NCI-H1436 treated with DMSO at 0.1 percent for 48 hours (cell line): ENCODE data around the gene FOXC2.

Experiments
- DNase-seq: peaks from one replicate; lab custom pipeline; 2025; lab: John Stamatoyannopoulos, UW

Gene FOXC2

DNA sequence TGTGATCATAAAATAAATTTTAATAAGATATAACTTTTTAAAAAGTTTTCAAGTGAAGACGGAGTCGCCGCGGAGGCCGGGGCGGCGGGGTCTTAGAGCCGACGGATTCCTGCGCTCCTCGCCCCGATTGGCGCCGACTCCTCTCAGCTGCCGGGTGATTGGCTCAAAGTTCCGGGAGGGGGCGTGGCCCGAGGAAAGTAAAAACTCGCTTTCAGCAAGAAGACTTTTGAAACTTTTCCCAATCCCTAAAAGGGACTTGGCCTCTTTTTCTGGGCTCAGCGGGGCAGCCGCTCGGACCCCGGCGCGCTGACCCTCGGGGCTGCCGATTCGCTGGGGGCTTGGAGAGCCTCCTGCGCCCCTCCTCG, at the start of gene FOXC2:
Gene FOXC2, plus strand, starts transcription at position 229 of the 365 bp plus-strand sequence. CDS start 507 bp downstream, outside the sequence.
- DNase-seq = no peak

DNA sequence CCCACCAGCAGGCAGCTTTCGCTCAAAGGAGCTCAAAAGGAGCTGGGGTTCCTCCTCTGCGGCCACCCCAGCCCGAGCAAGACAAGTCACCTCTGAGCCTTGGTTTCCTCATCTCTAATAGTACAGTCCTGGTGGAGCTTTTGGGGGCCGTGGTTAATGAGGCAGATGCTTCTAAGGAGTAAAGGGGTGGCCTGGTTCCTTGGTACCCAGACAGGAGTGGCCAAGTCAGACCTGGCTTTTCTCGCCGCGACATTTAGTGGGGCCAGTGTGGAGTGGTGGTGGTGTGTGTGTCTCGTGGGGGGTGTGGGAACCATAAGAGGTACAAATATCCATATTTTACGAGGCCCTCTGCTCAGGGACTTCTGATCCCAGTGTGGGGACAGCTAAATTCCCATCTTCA, 49.6 kb upstream of the FOXC2 start:
- no peak for DNase-seq

DNA sequence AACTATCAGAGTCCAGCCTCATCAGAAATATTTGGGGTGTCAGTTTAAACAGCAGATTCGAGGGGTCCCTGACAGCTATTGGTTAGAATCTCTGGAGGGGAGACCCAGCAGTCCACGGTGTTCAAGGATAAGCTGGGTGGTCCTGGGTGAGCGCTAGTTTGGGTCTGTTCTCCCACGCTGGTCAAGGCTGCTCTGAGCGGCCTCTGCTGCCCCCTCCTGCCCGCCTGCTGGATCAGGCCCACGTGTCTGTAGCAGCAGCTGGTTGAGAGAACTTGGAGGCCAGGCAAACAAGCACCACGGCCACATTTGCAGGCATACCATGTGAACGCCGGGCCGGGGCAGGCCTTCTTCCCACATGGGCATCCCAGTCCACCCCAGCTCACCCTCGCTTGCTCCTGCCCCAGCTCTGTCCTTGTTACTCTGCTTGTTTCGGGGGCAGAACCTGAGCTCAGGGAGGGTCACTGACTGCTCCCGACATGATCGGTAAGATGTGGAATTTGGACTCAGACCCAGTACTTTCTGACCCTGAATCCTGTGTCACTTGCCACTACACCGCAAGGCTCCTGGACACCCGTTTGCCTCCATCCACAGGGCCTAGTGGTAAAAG, 48.9 kb upstream of the FOXC2 start:
- DNase-seq = no peak

DNA sequence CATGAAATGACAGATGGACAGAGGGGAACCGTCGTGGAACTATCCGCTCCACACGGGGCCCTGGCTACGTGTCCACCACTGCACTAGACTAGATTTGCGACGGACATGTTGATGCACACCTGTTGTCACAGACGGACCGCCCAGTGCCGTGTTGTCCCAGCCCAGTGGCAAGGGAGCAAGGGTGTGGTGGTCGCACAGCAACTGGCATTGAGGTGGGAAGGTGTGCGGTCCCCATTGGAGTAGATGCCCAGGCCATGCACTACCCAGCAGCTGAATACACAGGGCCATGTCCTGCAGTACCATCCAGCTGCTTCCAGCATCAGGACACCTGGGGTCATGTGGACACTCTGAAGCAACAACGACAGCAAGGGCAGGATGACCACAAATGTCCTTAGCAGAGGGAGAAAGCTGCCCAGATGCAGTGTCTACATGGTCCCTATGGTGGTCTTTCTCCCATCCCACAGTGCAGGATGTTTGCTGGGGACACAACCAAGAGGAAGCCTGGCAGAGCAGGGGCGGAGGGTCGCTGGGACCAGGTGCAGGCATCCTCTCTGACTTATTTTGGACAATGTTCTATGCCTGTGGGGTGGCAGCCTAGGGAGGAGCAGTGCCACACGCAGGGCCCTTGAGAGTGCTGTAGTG, 47.5 kb upstream of the FOXC2 start:
- no peak for DNase-seq

DNA sequence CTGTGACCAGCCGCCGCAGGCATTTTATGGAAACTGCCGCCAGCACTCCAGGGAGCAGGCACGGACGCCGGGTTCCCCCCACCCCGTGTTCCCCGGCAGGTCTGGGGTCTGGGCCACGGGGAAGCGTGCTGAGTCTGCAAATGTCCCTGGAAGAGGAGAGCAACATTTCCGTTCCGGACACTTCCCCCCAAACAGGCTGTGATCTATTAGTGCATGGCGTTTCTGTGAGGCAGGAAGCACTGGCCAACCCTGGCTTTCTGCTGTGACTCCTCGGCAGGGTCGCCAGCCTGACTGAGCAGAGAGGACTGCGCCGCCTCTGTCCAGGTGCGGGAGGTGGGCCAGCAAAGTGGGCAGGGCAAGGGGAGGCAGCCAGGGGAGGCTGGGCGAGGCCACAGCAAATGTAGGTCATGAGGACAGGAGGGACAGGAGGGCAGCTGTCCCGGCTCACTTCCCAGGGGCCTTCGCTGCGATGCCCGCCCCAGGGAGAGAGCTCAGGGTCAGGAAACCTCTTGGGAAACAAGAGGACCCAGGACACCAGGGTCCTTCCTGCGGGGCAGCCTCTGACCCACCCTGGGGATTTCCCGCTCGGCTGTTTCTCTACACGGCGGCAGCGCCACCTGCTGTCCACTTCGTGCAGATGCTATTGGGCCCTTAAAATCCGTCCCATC, 46.8 kb upstream of the FOXC2 start:
- DNase-seq = no peak

DNA sequence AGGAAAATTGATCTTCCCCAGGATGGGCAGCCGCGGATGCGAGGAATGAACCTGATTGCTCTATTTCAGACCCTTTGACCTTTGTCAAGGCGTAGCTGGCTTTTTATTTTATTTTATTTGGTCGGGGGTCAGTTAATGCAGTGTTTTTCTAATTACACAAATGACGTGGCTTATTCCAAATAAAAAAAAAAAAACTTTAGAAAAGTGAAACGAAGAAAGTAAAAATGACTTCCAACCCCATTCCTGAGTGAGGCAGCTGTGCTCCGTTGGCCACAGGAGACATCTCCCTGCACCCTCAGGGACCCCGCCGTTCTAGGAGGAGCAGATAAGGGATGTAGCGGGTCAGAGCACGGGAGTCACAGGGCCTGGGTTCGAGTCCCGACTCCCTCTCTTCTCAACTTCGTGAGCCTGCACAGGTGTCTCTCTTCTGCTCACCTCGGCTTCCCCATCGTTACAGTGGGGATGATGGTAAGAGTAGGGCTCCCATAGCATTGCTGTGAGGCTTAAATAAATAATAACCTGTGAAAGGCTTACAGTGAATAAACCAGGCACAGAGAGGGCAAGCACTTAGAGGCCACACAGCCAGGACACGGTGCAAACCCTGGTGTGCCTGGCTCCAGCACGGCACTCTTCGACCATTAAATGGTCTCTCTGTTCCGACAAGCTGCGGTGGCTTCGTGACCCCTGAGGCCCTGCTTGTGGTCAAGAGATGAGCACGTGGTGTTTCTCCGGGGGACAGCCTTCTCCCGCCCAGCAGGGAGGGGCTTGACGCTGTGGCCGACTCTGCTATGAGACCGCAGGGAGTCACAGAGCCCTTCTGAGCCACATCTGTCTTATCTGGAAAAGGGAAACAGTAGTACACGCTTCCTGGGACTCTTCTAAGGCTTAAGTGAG, 46.1 kb upstream of the FOXC2 start:
- DNase-seq = no peak

DNA sequence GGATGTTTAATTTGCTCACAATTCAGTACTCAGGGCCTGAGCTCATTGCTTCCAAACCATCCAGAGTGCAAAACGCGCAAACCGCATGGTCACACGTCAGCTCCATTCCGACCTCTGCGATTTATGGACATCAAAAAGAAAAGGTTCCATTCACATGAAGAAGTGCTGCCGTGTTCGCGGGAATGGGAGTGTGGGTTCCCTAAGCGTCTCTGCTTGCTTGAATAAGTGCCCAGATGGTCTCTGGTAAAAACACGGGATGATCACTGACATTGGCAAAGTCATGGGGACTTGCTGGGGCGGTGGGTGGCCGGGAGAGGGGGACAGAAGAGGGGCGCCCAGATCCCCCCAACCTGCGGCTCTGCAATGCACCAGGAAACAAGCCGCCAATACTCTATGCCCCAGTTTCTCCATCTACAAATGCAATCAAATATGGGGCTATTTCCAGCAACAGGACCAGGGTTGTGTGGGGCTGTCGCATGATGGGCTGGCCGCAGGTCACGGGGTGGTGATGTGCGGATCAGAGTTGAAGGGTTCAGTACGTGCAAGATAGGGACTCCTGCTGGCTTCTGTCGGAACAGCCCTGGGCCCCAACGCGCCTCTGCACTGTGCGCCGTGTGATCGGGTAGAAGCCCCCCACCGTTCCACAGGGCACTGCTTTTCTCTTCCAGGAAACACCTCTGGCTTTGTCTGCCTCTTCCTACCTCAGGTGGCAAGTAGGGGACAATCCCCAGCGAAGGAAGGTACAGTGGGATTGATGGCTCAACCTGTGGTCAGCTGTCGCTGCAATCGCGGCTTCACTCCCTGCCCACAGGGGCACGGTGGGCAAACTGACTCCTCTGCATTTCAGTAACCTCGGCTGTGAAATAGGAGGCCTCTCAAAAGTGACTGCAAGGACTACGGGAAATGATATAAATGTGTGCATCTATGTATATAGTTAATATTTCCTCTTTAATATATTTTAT, 45.1 kb upstream of the FOXC2 start:
- no peak for DNase-seq

DNA sequence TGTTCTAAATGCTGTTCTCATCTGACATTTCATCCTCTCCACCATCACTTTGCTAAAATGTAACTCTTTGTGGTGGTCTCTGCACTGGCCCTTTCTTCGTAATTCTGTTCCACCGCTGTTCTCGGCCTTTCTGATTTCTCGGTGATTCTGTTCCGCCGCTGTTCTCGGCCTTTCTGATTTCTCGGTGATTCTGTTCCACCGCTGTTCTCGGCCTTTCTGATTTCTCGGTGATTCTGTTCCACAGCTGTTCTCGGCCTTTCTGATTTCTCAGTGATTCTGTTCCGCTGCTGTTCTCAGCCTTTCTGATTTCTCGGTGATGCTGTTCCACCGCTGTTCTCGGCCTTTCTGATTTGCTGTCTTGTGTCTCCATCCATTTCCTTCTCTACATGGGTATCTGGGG, 44.0 kb upstream of the FOXC2 start:
- DNase-seq = no peak

DNA sequence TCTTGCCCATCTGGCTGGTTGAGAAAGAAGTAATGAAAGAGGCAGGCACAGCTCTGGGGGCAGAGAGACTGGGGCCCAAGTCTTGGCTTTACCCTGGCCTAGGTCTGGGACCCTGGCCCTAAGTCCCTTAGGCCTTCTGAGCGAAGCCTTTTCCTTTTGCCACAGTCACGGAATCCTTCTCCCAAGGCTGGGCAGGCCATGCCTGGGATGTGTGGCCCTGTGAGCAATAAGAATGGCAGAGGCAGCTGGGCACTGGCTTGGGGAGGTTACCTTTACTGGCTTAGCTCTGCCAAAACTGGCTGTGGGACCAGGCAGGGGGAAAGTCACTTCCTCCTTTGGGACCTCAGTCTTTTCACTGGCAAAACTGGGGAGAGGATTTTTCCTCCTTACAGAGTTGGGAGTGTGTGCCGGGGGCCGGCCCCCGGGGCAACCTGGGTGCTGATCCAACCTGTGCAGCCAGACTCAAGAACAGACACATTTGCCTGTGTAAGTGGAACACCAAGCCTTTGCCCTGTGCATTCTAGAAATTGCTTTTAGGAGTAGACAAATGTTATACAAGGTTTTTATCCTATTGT, 43.4 kb upstream of the FOXC2 start:
- DNase-seq = no peak

DNA sequence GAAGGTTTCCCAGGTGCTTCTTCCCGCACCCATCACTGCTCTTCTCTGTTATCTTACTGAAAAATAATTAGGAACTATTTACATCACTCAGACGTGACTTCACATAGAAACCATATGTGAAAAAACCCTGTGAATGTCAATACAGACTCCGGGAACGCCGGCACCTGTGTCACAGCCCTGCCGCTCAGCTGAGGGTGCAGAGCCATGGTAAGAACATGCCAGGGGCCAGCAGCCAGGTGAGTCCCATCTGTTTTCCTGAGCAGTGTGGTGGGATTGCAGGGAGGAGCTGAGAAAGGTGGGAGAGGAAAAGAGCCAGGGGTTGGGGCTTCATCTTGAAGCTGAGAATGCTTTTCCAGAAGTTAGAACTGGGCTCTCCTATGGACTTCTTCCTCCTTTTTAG, 42.6 kb upstream of the FOXC2 start:
- no peak for DNase-seq

DNA sequence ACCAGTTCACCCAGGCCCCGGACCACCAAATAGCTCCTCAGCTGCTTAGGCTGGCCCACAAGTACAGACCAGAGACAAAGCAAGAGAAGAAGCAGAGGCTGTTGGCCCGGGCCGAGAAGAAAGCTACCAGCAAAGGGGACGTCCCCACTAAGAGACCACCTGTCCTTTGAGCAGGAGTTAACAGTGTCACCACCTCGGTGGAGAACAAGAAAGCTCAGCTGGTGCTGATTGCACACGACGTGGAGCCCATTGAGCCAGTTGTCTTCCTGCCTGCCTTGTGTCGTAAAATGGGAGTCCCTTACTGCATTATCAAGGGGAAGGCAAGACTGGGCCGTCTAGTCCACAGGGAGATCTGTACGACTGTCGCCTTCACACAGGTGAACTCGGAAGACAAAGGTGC, 40.9 kb upstream of the FOXC2 start:
- DNase-seq = no peak

DNA sequence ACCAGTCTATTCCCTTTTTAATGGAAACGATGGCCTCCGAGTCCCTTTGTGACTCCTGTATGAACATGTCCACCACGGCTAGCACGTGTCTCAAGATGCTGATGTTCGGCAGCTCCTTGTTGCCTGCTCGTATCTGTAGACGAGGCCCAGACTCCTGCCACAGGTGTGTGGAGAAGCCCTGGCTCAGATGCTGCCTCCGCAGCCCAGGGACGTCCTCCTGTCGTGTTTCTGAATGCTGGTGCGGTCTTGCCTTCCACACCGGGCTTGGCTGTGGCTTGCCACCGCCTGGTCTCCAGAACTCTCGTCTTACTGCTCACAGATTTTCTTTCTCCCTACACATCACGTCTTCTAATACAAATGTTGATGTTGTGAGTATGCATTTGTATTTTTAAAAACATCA, 39.3 kb upstream of the FOXC2 start:
- no peak for DNase-seq

DNA sequence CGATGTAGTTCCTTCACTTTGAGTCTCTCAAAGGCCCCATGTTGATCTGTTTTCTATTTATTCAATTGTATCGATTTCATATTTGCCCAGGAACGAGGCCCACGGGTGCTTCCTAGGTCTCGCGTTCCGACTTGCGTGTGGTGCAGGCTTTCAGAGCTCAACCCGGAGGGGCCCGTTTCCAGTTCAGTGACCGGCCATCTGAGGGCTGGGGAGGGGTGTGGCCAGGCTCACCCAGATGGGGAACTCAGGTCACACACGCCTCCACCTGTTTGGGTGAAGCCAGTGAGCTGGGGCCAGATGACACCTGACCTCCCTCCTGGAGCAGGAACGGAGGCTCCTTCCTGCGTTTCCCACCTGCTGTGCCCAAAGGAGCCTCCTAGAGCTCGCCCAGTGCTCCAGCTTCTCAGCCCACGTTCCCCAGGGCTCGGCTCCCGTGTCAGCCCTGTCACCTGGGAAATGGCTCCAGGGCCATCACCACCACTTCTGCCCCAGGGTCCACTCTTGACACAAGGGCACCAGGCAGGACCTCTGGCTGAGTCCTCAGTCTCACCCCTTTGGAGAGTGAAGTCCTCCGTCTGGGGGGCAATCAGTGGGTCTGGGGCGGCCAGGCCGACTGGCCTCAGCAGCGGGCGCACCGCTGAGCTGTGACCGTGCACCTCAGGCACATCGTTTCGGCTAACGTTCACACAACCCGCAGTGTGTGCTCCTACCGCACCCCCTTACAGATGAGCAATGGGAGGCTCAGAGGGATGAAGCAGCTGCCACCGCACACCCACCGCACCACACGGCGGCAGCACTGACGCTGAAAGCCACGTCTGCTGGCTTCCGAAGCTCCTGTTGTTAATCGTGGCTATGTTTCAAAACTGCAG, 38.3 kb upstream of the FOXC2 start:
- DNase-seq = no peak

DNA sequence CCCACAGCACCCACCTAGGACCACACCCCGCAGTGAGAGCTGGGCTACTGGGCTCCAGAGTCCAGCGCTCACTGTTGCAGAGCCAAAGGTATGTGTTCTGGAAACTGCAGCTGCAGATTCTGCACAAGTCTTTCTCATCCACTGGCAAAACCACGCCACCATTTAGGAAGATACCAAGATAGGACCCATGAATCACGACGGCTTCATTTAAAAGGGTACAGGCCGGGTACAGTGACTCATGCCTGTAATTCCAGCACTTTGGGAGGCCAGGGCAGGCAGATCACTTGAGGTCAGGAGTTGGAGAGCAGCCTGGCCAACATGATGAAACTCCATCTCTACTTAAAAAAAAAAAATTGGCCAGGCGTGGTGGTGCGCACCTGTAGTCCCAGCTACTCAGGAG, 37.5 kb upstream of the FOXC2 start:
- DNase-seq = no peak

DNA sequence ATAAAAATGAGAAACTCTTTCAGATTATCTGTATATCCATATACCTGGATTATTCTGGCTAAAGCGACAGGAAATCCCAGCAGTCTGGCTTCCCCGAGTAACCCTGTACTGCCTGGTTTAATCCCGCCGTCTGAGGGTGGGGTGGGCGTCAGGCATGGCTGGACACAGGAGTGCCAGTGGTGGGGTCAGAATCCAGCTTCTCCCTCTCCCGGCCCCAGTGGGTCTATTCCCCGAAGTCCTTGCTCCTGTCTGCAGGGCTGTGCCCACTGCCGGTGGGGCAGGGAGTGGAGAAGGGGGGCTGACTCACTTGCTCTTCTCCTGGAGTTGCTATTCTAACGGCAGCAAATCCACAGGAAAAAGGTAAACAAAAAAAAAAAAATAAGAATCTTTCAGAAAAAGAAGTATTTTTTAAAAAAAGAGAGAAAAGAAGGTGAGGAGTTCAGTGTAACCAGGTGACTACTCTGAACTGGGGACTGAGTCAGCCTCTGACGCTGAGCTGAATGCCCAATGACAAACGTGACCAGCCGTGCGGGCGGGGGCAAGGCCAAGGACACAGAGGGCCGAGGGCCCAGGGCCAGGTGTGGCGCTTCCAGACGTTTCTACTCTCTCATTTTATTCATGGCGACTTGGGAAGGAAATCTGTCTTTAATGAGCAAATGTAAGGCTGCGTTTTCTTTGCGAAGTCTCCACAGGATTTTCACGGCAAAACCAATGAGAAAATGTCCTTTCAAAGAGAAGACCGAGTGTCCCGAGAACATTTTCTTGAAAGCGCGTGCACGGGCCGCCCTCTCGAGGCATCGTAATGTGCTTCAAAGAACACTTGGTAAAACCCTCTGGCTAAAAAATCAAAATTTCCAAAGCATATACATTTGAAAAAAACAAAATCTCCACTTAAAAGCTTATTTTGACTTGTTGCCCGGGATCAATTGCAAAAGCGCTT, 36.1 kb upstream of the FOXC2 start:
- DNase-seq = no peak

DNA sequence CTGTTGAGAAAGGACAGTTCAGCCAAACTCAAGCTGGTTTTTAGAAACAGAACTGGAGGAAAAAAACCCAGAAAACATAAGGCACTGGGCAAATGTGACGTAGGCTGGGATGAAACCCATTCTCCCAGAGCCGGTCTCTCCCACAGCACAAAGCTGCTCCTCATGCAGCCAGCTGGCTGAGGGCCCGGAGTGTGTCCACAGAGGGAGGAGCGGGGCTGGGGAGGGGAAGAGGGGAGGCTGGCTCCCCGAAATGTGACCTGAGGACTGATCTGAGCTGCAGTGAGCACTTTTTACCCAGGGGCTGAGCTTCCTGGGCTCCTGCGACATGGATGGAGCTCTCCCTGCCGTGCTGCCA, 35.5 kb upstream of the FOXC2 start:
- DNase-seq = no peak

DNA sequence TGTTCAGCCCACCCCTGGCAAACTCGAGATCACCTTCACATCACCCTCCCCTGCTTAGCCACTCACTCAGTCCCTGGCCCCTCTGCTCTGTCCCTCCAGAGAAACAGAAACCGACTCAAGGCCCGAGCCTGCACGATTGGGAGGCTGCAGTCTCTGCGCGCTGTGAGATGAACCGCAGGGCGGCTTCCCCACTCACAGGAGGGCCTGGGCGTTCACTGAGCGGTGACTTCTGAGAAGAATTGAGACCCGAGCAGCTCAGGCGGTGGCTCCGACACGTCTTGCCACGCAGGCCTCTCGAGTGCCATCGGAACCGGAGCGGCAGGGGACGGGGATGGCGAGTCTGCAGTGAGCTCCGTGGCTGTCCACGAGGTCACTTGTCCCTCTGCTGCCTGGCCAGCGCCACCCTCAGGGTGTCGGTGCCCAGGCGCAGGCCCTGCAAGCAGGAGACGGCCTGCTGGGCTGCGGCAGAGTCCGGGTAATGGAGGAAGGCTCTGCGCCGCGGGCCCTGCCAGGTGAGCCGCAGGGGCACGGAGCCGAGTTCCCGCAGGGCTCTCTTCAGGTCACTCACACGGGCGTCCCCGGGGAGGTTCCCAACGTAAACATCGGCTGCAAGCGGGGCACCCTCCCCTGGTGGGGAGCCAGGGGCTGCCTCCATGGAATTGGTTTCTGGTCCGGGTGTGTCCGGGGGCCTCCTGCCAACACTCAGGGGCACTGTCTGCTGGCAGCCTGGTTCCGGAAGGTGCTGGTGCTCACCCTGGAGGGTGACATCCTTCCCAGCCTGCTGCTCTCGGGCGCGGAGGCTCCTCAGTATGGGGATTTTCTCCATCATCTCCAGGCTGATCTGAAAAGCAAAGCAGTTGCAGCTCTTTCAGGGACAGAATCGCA, 34.7 kb upstream of the FOXC2 start:
- no peak for DNase-seq

DNA sequence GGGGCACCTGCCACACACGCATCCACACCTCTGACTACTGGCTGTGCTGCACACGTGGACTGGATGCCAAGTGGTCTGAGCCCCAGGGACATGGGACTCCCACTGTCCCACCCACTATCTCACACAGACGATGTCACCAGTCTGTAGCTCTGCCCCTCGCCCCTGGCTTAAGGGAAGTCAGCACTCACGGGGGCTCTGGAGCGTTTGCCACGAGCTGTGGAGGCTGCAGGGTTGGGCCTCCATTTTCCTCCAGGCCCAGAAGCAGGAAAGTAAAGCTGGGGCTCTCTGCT, 34.2 kb upstream of the FOXC2 start:
- no peak for DNase-seq
